ENCODE results near the gene KBTBD8.

Gene KBTBD8

GRCh38 chr3:67045711-67046465 is 47.8 kb downstream of the KBTBD8 start:
- peaks cover 7% of the 10 kb centered on the region for H3K4me1 Mint-ChIP-seq
- peaks cover 6% of the 10 kb centered on the region in 2 donors for H3K9me3 Mint-ChIP-seq
- no peak for ATAC-seq
- no peak overlapping the region for H3K27ac Mint-ChIP-seq
- peaks cover 6% of the 10 kb centered on the region for H3K27me3 Mint-ChIP-seq
- DNase-seq: no peak
- H3K4me3 Mint-ChIP-seq: no peak overlapping the region

- Mint-ChIP-seq H3K27ac (no peak overlapping the region), H3K4me1 (peaks cover 7% of the 10 kb centered on the region), H3K4me3 (no peak overlapping the region), H3K27me3 (peaks cover 6% of the 10 kb centered on the region), H3K9me3 (peaks cover 6% of the 10 kb centered on the region in 2 donors)
- ATAC-seq (no peak), DNase-seq (no peak)
Measured at GRCh38 chr3:67047051-67047450, 48.9 kb downstream of the KBTBD8 start.

- H3K4me1 Mint-ChIP-seq: peaks cover 7% of the 10 kb centered on the region
- H3K27me3 Mint-ChIP-seq: peaks cover 6% of the 10 kb centered on the region
- DNase-seq: no peak
- peaks cover 6 to 13% of the 10 kb centered on the region in 2 donors for H3K9me3 Mint-ChIP-seq
- no peak overlapping the region for H3K27ac Mint-ChIP-seq
- no peak overlapping the region for H3K4me3 Mint-ChIP-seq
- ATAC-seq: no peak
Measured at GRCh38 chr3:67048067-67048714, 50.1 kb downstream of the KBTBD8 start.

GRCh38 chr3:67048715-67049074 is 50.6 kb downstream of the KBTBD8 start:
- DNase-seq (no peak), ATAC-seq (no peak)
- Mint-ChIP-seq H3K4me3 (no peak overlapping the region), H3K27ac (no peak overlapping the region), H3K4me1 (peaks cover 7% of the 10 kb centered on the region), H3K9me3 (peaks cover 6 to 13% of the 10 kb centered on the region in 2 donors), H3K27me3 (peaks cover 6% of the 10 kb centered on the region)

- H3K4me3 Mint-ChIP-seq: no peak overlapping the region
- H3K4me1 Mint-ChIP-seq: no peaks in the 10 kb centered on the region
Measured at GRCh38 chr3:67059443-67059842, 61.3 kb downstream of the KBTBD8 start.

More at GRCh38 chr3:67059443-67059842, 61.3 kb downstream of the KBTBD8 start:
- no peak overlapping the region for H3K27ac Mint-ChIP-seq
- peaks cover 9% of the 10 kb centered on the region for H3K27me3 Mint-ChIP-seq
- no peak for ATAC-seq
- H3K9me3 Mint-ChIP-seq: peaks cover 0 to 18% of the 10 kb centered on the region in 2 donors
- DNase-seq: no peak

Data from stimulated activated naive CD8-positive, alpha-beta T cell treated with anti-CD3 and anti-CD28 coated beads, Interleukin-15, amount 100 ng/mL, for 72 hours (primary cell).